Heart left ventricle (tissue), 13 donors: ENCODE measurements around the gene AFF1.

Experiments
- CTCF ChIP-seq, 12 donors: fragments of 200-600 bp; sonication (generic) in 4 of 12; IDR thresholded peaks; one replicate each; pipeline versions ENCODE4 v1.5.0 to v1.8.0; 2018 to 2022; ENCODE audit warnings: antibody characterized with exemption in 12 of 12, mild to moderate bottlenecking in 5 of 12
- POLR2A ChIP-seq, 2 donors: fragments of 450-650 bp; IDR thresholded peaks; one replicate each; pipeline ENCODE4 v1.6.1; 2017; ENCODE audit warnings: antibody characterized with exemption in 2 of 2, mild to moderate bottlenecking in 2 of 2, moderate library complexity in 2 of 2
- donor health status: ischemic (EF 13 %, LVEDD 7.1; RV severe dilation, severe dysfunction).
- donor health status: DM: no; HTN: yes; CAD: no.
- donor health status: DM: no; HTN: no; CAD: no.
- donor health status: ischemic (EF 25% LVEDD 6.9; RV normal size, moderate dysfunction).
- donor health status: ischemic (EF 25% LVEDD 5.7; RV mildly dilated, moderate dysfunction).
- donor health status: ischemic (EF 35%, LVEDD 5.7; RV mildly dilated, moderate dysfunction).
- donor health status: nonischemic (EF 11% LVEDD 7.7; RV severe dilation, severe dysfunction).
- donor health status: DM: yes; HTN: yes; CAD: no.
- donor health status: PGD.
- donor health status: ischemic (EF 29% LVEDD 5.4; RV normal size, mild dysfunction).
- donor health status: nonischemic (EF 23%, LVEDD 6.1; RV moderate dilation, normal function).

- no peak for TF ChIP-seq POLR2A (IDR thresholded peaks at IDR 0.05)
- no peak for TF ChIP-seq CTCF (IDR thresholded peaks at IDR 0.05)
Observed at GRCh38 chr4:87036713-87037112, 101.9 kb downstream of the AFF1 start.
